ENCODE data around the gene ELMOD3.
"Not testable (repeated sequence)": the region's sequence is repeated elsewhere in the genome, so short reads cannot be mapped to it uniquely, and the experiment has no call there.

Gene ELMOD3

DNA sequence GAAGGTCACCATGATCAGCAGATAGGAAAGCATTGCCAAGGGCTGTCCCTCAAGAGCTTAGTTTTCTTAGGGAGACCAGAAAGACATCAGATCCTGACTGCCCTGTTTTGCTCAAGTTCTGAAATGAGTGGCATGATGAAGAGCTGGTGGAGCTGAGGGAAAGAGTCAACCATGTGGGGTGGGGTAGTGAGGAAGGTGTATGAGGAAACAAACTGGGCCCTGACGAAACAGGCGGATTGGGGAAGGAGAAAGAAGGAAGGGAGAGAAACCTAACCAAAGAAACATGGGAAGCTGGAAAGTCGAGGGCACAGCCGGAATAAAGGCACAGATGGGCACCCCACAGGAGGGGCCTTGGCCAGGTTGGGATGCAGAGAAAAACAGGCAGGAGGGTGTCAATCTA lies 34.8 kb upstream of the ELMOD3 start:
- Histone ChIP-seq H3K27me3 (no peaks in the 10 kb centered on the region), H3K9me3 (no peaks in the 10 kb centered on the region), H3K4me1 (peaks cover 0 to 44% (median 28%) of the 10 kb centered on the region in 4 donors), H3K27ac (no peak overlapping the region), H3K4me3 (no peak overlapping the region), H3K36me3 (peaks cover 46 to 96% (median 89%) of the 10 kb centered on the region in 3 donors)
- TF ChIP-seq, protein P1, sequence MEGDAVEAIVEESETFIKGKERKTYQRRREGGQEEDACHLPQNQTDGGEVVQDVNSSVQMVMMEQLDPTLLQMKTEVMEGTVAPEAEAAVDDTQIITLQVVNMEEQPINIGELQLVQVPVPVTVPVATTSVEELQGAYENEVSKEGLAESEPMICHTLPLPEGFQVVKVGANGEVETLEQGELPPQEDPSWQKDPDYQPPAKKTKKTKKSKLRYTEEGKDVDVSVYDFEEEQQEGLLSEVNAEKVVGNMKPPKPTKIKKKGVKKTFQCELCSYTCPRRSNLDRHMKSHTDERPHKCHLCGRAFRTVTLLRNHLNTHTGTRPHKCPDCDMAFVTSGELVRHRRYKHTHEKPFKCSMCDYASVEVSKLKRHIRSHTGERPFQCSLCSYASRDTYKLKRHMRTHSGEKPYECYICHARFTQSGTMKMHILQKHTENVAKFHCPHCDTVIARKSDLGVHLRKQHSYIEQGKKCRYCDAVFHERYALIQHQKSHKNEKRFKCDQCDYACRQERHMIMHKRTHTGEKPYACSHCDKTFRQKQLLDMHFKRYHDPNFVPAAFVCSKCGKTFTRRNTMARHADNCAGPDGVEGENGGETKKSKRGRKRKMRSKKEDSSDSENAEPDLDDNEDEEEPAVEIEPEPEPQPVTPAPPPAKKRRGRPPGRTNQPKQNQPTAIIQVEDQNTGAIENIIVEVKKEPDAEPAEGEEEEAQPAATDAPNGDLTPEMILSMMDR (IDR thresholded peaks at IDR 0.05), result no peak
- intact Hi-C loops (cut with DNase I; ENCODE audit: low total_unique reads), result loop anchor here (10.0 kb wide), 1 partner anchor 245 kb away; the partner anchor contains the start of gene GGCX
- peak in 1 of 2 donors; percentile 48 for DNase-seq

DNA sequence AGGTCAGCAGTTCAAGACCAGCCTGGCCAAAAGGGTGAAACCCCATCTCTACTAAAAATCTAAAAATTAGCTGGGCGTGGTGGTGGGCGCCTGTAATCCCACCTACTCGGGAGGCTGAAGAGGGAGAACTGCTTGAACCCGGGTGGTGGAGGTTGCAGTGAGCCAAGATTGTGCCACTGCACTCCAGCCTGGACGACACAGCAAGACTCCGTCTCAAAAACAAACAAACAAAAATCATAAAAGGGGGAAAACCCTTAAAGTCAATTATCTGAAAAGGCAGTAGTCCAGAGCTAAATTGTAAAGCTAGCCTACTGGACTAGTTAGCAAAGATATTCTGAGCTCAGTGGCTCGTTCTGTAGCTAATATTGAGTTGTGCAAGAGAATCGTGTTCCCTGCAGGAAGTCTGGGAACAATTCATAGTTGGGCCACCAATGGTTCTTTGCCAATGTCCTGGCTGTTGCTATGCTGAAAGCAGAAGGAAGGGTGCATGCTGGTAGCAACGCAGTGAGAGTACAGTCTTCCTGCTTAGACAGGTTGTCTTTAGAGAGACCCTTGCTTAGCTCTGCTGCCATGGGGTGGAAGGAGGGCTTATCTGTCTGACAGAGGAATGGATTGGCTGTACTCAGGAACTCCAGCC lies 31.1 kb upstream of the ELMOD3 start:
- Histone ChIP-seq H3K9me3 (no peaks in the 10 kb centered on the region), H3K4me1 (peaks cover 0 to 69% (median 47%) of the 10 kb centered on the region in 4 donors), H3K27ac (no peak overlapping the region), H3K4me3 (no peak overlapping the region), H3K27me3 (no peaks in the 10 kb centered on the region), H3K36me3 (peaks cover 39 to 70% (median 61%) of the 10 kb centered on the region in 3 donors)
- intact Hi-C loops (cut with DNase I; ENCODE audit: low total_unique reads), result loop anchor here (10.0 kb wide), 1 partner anchor 241 kb away; the partner anchor contains the start of gene GGCX
- TF ChIP-seq, protein P1 (IDR thresholded peaks at IDR 0.05), result no peak
- DNase-seq, result peak in 1 of 2 donors; percentile 47

DNA sequence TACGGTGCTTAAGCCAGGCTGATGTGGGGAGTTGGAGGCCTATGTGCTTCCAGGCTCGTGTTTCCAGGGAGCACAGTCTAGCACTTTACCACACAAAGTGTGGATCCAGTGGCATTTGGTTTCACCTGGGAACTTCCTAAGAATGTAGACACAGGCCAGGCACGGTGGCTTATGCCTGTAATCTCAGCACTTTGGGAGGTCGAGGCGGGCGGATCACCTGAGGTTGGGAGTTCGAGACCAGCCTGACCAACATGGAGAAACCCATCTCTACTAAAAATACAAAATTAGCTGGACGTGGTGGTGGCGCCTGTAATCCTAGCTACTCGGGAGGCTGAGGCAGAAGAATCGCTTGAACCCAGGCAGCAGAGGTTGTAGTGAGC lies 30.6 kb upstream of the ELMOD3 start:
- not testable (repeated sequence) for H3K4me3 ChIP-seq, H3K27me3 ChIP-seq, H3K9me3 ChIP-seq, H3K27ac ChIP-seq
- Histone ChIP-seq H3K4me1 (peaks cover 0 to 71% (median 43%) of the 10 kb centered on the region in 4 donors), H3K36me3 (peaks cover 39 to 67% (median 56%) of the 10 kb centered on the region in 3 donors)
- peak in 1 of 2 donors; percentile 53 for DNase-seq
- intact Hi-C loops (cut with DNase I; ENCODE audit: low total_unique reads), result loop anchor here (10.0 kb wide), 1 partner anchor 241 kb away; the partner anchor contains the start of gene GGCX

DNA sequence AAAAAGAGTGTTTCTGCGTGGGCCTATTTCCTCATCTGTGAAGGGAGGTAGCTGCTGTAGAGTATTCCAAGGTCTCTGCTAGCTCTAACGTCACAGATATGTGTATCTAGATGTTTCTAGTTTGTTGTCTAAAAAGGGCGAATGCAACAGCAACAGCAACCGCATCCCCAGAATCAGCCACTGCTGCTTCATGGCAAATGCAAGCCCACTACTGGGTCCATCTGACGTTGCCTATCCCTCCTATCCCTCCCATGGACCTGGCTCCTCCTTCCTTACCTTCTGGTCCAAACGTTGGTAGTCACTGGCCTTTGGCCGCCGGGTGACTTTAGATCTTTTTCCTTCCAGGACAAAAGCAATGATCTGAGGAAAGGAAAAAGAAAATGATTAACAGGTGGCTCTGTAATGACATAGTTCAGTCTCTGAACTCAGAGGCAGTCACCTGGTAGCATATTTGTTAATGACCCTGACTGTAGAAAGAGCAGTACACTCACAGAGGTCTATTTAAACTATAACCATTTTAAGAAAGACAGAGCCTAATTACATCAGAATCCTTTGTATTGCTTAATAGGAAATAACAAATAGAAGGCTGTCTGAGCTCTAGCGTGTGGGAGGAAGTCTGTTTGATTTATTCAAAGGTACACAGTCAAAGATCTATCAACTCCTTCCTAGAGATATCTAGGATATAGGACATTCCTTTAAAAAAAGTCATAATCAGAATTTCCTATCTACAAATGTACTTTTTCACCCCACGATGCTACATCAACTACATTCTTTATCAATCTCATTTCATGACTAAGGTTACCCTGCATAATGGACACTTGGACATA lies 29.7 kb upstream of the ELMOD3 start:
- no peak overlapping the region for H3K27ac ChIP-seq
- H3K27me3 ChIP-seq, result no peaks in the 10 kb centered on the region
- intact Hi-C loops (cut with DNase I; ENCODE audit: low total_unique reads), result loop anchor here (10.0 kb wide), 1 partner anchor 240 kb away; the partner anchor contains the start of gene GGCX
- TF ChIP-seq, protein P1 (IDR thresholded peaks at IDR 0.05), result no peak
- DNase-seq, result no peak
- peak overlapping the region; percentile 82 to 87 for H3K4me3 ChIP-seq
- H3K4me1 ChIP-seq, result peaks cover 0 to 72% (median 41%) of the 10 kb centered on the region in 4 donors
- H3K36me3 ChIP-seq, result peaks cover 39 to 58% (median 50%) of the 10 kb centered on the region in 3 donors
- no peaks in the 10 kb centered on the region for H3K9me3 ChIP-seq

DNA sequence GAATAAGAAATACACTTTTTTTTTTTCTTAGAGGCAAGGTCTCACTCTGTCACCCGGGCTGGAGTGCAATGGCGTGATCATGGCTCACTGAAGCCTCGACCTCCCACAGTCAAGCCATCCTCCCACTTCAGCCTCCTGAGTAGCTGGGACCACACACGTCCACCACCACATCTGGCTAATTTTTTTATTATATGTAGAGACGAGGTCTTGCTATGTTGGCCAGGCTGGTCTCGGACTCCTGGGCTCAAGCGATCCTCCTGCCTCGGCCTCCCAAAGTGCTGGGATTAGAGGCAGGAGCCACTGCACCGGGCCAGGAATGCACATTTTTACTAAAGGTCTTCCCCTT lies 29.1 kb upstream of the ELMOD3 start:
- Histone ChIP-seq H3K27ac (no peak overlapping the region), H3K9me3 (no peaks in the 10 kb centered on the region), H3K27me3 (no peaks in the 10 kb centered on the region), H3K36me3 (peaks cover 39 to 53% (median 44%) of the 10 kb centered on the region in 3 donors), H3K4me3 (peak overlapping the region; percentile 82 to 87), H3K4me1 (peaks cover 0 to 67% (median 41%) of the 10 kb centered on the region in 4 donors)
- TF ChIP-seq, protein P1 (IDR thresholded peaks at IDR 0.05), result no peak
- intact Hi-C loops (cut with DNase I; ENCODE audit: low total_unique reads), result loop anchor here (10.0 kb wide), 1 partner anchor 239 kb away; the partner anchor contains the start of gene GGCX
- no peak for DNase-seq

Measured in tibial artery (tissue), 4 donors.